Fibroblast of villous mesenchyme (primary cell): ENCODE data around the gene SLFN5. TPM values are rescaled to one million over a fixed set of nuclear protein-coding genes. Genes with fewer than 3 reads are reported as not detected.
"Not testable (repeated sequence)": the region's sequence is repeated elsewhere in the genome, so short reads cannot be mapped to it uniquely, and the experiment has no call there.

Source experiments
- DNase-seq: peaks from one replicate; pipeline ENCODE4 v3.0.0-alpha.2; 2010; ENCODE audit warnings: low read depth
- H3K4me3 ChIP-seq: 2 replicates; pipeline ENCODE4 v1.5.1; 2011; ENCODE audit warnings: low read depth, mild to moderate bottlenecking, low read length
- total RNA-seq: library from RNA; depleted of rRNA; stranded (reverse); fragments of >200 nt; gene quantifications from 2 replicates; pipeline ENCODE4 v1.2.3, GENCODE V29; 2012
- TF ChIP-seq, protein P1 (sequence below): IDR thresholded peaks from 2 replicates; pipeline ENCODE4 v1.5.1; 2012; ENCODE audit warnings: low read depth, mild to moderate bottlenecking, low read length; ENCODE audit not compliant: insufficient read depth

Gene SLFN5
- total RNA-seq: 65.1 and 67.8 TPM in 2 replicates

DNA sequence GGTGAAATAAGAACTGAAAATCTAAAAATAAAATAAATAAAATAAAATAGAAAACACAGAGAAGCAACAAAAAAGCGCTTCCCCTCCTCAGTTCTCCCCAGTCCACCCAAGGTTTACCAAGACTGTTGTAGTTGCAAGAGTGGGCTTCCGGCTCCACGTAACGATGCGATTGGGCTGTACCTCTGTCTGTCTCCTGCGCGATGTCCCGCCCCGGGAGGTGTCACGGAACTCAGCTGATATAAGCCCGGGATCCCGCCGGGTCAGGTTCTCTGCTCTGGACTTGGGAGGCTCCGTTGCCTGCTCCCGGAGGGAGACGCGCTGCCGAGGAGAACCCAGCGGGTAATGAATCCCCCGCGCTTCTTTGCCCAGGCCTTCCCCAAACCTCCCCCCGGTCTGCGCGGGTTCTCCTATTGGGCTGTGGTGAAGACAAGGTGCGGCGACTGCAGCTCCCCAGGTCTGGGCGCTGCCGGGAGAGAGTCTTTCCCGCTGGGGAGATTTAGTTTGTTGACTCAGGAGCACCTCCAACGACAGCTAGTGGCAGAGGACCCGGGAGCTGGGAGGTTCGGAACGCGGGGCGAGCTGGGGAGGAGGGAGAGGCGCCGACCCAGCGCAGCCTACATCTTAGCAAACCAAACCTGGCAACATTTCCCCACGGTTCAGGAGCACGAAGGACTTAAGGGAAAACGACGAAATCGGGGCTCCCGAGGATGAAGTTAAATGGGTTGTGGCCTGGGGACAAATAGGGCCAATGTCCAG, at the start of gene SLFN5:
SLFN5 (plus strand) TSS at position 268 of the 756 bp plus-strand sequence. CDS start 15,619 bp downstream, outside the sequence.
- TF ChIP-seq, protein P1, sequence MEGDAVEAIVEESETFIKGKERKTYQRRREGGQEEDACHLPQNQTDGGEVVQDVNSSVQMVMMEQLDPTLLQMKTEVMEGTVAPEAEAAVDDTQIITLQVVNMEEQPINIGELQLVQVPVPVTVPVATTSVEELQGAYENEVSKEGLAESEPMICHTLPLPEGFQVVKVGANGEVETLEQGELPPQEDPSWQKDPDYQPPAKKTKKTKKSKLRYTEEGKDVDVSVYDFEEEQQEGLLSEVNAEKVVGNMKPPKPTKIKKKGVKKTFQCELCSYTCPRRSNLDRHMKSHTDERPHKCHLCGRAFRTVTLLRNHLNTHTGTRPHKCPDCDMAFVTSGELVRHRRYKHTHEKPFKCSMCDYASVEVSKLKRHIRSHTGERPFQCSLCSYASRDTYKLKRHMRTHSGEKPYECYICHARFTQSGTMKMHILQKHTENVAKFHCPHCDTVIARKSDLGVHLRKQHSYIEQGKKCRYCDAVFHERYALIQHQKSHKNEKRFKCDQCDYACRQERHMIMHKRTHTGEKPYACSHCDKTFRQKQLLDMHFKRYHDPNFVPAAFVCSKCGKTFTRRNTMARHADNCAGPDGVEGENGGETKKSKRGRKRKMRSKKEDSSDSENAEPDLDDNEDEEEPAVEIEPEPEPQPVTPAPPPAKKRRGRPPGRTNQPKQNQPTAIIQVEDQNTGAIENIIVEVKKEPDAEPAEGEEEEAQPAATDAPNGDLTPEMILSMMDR: no peak
- DNase-seq: peak; percentile 94

DNA sequence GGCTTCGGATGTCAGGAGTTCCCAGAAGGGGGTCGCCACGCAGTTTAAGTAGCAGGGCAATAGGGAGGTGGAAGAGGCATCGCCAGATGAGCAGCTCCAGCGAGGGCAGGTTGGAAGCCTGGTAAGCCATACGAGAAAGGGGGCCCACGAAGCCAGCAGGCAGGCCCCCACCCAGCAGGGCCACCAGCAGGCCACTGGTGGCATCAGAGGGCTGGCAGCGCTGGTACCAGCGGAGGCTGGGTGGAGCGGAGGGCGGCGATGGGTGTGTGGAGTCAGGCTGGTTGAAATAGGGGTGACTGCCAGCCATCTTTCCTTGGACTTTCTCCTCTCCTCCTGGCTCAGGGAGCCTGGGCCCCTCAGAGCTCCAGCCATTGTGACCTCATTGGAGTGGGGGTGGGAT, 48.9 kb upstream of the SLFN5 start, which contains the start of gene SLC35G3:
SLC35G3 (minus strand) TSS at position 393 of the 400 bp plus-strand sequence; CDS start at position 307, 86 bp downstream.
- not testable (repeated sequence) for H3K4me3 ChIP-seq, DNase-seq

More for the DNA sequence above, at the start of gene SLFN5:
- H3K4me3 ChIP-seq: peak within 1 kb of the TSS; percentile 86

DNA sequence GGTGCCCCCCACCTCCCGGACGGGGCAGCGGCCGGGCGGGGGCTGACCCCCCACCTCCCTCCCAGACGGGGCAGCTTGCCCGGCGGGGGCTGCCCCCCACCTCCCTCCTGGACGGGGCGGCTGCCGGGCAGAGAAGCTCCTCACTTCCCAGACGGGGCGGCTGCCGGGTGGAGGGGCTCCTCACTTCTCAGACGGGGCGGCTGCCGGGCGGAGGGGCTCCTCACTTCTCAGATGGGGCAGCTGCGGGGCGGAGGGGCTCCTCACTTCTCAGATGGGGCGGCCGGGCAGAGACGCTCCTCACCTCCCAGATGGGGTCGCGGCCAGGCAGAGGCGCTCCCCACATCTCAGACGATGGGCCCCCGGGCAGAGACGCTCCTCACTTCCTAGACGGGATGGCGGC, 47.8 kb upstream of the SLFN5 start:
- not testable (repeated sequence) for H3K4me3 ChIP-seq

DNA sequence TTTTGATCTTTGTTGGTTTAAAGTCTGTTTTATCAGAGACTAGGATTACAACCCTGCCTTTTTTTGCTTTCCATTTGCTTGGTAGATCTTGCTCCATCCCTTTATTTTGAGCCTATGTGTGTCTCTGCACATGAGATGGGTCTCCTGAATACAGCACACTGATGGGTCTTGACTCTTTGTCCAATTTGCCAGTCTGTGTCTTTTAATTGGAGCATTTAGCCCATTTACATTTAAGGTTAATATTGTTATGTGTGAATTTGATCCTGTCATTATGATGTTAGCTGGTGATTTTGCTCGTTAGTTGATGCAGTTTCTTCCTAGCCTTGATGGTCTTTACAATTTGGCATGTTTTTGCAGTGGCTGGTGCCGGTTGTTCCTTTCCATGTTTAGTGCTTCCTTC, 40.3 kb upstream of the SLFN5 start:
- not testable (repeated sequence) for H3K4me3 ChIP-seq, DNase-seq

More for the DNA sequence above, 47.8 kb upstream of the SLFN5 start:
- DNase-seq: not testable (repeated sequence)

DNA sequence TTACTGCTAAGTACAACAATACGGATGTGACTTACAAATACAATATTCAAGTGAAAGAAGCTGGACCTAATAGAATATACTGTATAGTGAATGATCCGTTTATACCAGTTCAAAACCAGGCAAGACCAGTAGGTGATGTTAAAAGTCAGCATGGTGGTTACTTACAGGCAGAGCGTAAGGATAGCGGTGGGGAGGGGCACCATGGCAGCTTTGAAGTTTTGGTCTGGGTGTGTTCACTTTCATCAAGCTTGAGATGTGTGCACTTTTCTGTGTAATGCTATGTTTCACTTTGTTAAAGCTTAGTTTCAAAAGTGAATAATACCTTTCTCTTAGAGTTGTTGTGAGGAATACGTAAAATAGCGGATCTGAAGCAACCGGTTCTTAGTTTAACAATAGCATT, 32.1 kb upstream of the SLFN5 start:
- H3K4me3 ChIP-seq: no peak overlapping the region
- TF ChIP-seq, protein P1: no peak
- DNase-seq: no peak

DNA sequence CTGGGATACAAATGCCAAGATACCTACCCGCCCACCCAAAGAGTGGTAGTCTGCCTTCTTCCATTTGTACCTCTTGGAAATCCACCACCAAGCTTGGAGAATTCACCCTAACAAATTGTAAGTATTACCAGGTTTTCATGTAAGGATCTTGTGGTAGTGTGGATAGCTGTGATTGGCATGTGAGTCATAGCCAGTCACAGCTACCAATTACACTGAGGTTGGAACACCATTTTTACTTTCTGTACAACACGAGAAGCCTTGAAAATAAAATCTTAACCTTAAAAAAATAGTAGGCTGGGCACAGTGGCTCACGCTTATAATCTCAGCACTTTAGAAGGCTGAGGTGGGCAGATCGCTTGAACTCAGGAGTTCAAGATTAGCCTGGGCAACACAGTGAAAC, 30.2 kb upstream of the SLFN5 start:
- DNase-seq: no peak
- TF ChIP-seq, protein P1: no peak
- no peak overlapping the region for H3K4me3 ChIP-seq

DNA sequence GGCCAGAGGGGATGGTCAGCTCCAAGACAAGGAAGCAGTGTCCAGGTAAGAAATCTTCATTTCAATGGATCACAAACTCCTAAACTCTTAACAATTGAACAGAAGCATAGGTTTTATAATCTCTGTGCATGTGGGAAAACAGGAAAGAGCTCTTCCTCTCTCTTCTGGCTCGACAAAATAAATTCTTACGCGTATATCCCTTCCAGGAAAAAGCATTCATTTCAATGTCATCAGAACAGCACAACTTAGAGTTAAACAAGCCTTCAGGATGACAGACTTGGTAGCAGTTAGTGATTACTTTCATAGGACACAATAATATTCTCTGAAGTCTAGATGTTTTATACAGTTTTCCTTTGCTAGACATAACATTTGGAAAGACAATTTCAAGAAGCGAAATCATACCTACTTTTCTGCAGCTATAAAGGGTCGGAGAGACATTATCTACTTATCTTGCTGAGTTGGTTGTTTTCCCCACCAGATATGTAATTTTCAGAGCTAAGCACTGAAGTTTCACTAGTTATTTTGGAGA, 29.4 kb upstream of the SLFN5 start:
- H3K4me3 ChIP-seq: no peak overlapping the region
- DNase-seq: no peak
- TF ChIP-seq, protein P1: no peak

GRCh38 chr17:35214192-35214591, 28.7 kb upstream of the SLFN5 start:
- TF ChIP-seq, protein P1: no peak
- H3K4me3 ChIP-seq: no peak overlapping the region
- no peak for DNase-seq
